ENCODE data around the gene EXOC5. TPM values are rescaled to one million over a fixed set of nuclear protein-coding genes. Genes with fewer than 3 reads are reported as not detected.
A peak's percentile ranks its signal among the peaks of the same experiment; 100 is the strongest.

The EXOC5 gene
- polyA plus RNA-seq (ENCODE audit: insufficient read length), result 63.8 TPM

DNA sequence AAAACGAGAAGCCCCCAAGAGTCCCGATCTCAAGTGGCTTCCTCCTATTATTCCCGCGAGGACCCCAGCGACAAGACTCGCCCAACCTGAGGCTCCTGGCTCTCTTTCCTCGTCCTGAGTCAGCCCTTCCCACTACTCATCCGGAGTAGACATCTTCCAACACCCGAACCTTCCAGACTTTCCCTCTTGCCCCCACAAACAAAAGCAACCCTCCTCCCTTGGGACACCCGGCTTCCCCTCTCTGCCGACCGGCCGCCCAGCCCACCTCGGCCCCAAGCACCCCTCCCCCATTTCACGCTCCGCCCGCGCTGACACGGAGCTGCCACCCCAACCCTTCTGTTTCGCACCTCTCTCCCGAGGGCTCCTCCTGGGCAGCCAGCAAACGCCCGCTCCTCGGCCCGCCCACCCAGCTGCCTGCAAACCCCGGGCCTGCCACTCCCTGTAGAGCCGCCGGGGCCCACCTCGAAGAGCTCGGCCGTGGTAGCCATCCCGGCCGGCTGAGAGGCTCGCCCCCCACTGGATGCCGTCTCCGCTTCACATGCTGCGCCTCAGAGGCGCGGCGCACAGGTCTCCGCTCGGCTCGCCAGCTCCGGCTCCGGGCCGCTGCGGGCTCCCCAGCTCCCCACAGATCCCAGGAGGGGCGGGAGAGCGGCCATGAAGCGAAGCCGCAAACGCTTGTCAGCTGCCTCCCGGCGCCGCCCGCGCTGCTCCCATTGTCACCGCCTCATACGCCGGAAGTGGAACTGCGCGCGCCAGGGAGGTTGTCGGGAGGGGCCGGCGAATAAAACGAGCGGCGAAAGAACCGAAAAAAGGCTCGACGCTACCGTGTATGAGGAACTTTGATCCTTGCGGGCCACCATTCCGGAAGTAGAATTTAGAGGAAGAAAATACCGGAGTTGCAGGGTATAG lies at the start of gene EXOC5, which contains the start of gene AP5M1:
TSS of gene EXOC5 (minus strand) at position 745 of the 909 bp plus-strand sequence. CDS start at position 488, 257 bp downstream.
TSS of gene AP5M1 (plus strand) at position 811 of the 909 bp plus-strand sequence. CDS start 344 bp downstream, outside the sequence.
- DNase-seq (ENCODE audit: low read depth), result peak; percentile 77

- DNase-seq (ENCODE audit: low read depth), result peak; percentile 45
These were observed 48.6 kb upstream of the EXOC5 start for GRCh38 chr14:57317248-57317833.

GRCh38 chr14:57314396-57315089 lies 45.8 kb upstream of the EXOC5 start:
- no peak for DNase-seq (ENCODE audit: low read depth)

DNA sequence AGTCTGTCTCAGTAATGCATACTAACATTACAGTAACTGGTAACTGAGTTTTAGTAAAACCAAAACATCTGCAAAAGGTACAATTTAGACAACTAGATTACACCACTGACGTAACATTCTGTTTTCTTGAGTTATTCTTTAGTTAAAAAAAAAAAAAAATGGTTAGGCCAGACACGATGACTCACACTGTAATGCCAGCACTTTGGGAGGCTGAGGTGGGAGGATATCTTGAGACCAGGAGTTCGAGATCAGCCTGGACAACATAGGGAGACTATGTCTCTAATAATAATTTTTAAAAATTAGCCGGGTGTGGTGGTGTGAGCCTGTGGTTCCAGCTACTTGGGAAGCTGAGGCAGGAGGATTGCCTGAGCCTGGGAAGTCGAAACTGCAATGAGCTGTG lies 34.2 kb upstream of the EXOC5 start:
- DNase-seq (ENCODE audit: low read depth), result no peak

- no peak for DNase-seq (ENCODE audit: low read depth)
These were observed 30.8 kb upstream of the EXOC5 start for GRCh38 chr14:57299511-57299910.

GRCh38 chr14:57297852-57298251 lies 29.1 kb upstream of the EXOC5 start:
- no peak for DNase-seq (ENCODE audit: low read depth)

GRCh38 chr14:57295239-57295638 lies 26.5 kb upstream of the EXOC5 start:
- DNase-seq (ENCODE audit: low read depth), result no peak

DNA sequence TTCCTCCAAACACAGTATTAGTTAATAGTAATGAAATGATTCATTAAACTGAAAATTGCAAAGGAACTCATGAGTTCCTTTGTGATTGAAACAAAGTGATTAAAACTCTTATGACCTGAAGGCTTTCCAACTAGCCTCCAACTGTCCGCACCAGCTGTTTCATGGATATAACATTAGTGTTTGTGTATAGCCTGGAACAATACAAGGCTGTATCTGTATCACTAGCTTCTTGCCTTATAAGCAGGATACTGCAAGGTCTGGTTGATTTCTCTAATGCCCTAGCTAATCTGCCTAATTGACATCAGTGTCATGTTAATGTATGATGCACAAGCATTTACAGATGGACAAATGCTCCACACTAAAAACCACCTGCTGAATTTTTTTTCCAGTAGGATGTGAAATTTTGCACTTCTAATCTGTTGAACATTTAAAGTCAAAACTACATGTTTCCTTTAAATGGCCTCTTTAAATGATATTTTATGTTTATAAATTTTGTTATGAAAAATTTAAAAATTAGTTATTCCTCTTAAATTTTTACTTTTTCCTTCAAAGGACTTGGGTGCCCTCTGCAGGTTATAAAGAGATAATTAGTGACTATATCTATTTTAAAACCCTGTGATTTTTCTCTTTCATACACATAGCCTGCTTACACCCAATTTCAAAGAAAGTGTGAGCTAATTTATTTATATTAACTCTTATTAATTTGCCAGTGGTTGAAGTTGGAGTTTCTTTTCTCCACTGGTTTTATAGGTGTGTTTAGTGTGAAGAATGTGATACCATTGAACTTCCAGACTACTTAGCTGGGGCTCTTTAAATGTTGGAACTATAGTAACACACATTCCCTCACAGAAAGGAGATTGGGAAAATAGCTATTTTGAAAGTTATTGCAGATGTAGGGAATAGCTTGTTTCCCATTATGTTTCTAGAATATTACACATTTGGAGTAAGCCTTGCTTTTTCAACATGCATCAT lies 25.4 kb upstream of the EXOC5 start:
- DNase-seq (ENCODE audit: low read depth), result no peak

GRCh38 chr14:57291692-57292647 lies 23.3 kb upstream of the EXOC5 start:
- no peak for DNase-seq (ENCODE audit: low read depth)

DNA sequence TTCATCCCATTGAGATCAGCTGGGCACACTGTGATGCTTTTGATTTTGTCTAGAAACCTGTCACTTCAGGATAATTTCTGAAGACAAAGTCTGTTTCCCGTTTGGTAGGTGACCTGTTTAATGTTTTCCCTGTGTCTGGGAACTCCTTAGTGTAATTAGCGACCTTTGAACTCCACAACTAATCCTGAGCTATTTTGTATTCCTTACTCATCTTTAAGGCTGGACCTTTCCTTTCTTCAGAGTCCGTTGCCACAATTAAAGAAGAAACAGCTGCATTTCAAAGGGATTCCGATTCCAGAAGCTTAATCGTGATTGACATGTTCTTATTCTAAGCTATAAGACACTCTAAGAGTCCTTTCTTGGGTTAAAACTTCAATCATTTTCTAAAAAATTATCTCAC lies 22.0 kb upstream of the EXOC5 start:
- no peak for DNase-seq (ENCODE audit: low read depth)

GRCh38 chr14:57287745-57288144 lies 19.0 kb upstream of the EXOC5 start:
- no peak for DNase-seq (ENCODE audit: low read depth)

GRCh38 chr14:57277062-57277461 lies 8.4 kb upstream of the EXOC5 start:
- no peak for DNase-seq (ENCODE audit: low read depth)

- no peak for DNase-seq (ENCODE audit: low read depth)
These were observed 6.4 kb upstream of the EXOC5 start for GRCh38 chr14:57275023-57275664.

DNA sequence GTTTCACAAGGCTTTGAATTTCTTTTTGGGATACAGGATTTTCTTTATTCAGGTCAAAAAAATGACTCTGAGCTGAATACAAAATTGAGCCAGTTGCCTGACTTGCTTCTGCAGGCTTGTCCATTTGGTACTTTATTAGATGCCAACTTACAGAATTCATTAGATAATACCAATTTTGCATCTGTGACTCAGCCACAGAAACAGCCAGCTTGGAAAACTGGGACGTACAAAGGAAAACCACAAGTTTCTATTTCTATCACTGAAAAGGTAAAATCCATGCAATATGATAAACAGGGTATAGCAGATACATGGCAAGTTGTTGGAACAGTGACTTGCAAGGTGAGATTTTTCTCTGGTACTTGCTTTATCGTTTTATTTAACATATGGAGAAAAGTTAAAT lies 5.8 kb upstream of the EXOC5 start:
- DNase-seq (ENCODE audit: low read depth), result no peak

DNA sequence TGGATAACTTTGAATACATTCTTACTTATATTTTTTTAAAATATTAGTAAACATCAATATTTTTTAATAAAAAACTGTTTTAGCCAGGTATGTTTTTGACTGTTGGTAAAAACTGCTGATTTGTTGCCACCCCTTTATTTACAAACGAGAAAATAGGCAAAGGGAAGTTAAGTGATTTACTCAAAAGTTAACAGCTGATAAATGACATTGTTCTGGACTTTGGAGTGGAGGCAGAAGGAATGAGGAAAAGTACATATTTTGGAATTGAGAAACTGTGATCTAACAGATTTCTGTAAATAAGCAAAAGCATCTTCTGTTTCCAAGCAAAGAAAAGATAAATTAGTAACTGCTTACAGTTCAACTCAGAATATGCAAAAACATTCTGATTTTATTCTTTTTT lies 4.5 kb upstream of the EXOC5 start:
- DNase-seq (ENCODE audit: low read depth), result no peak

DNA sequence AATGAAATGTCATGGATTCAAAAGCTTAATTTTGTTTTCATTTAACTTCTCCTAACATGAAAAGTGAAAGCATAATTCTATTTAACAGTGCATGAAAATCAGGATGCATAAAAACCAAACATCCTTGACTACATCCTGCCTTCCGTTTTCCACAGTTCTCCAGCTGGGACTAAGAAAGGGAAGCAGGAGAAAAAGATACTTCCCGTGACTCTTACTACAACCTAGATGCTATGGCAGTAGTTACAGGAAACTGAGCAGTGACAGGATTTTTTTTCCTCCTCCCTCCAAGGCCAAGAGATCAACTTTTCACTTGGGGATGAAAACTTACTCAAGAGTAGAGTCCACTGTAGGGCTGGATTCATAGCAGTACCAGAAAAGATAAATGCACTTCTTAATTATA lies 2.6 kb downstream of the EXOC5 start:
- DNase-seq (ENCODE audit: low read depth), result no peak

- DNase-seq (ENCODE audit: low read depth), result no peak
These were observed 6.6 kb downstream of the EXOC5 start for GRCh38 chr14:57262117-57262516.

- DNase-seq (ENCODE audit: low read depth), result no peak
These were observed 7.1 kb downstream of the EXOC5 start for GRCh38 chr14:57261604-57262003.

- DNase-seq (ENCODE audit: low read depth), result no peak
These were observed 9.0 kb downstream of the EXOC5 start for GRCh38 chr14:57259672-57260071.
